ENCODE data around the gene MYL6. TPM values are rescaled to one million over a fixed set of nuclear protein-coding genes. Genes with fewer than 3 reads are reported as not detected.
A peak's percentile ranks its signal among the peaks of the same experiment; 100 is the strongest.

Gene MYL6
- total RNA-seq, 1 experiment from 2014 or later, result 1,181 TPM

DNA sequence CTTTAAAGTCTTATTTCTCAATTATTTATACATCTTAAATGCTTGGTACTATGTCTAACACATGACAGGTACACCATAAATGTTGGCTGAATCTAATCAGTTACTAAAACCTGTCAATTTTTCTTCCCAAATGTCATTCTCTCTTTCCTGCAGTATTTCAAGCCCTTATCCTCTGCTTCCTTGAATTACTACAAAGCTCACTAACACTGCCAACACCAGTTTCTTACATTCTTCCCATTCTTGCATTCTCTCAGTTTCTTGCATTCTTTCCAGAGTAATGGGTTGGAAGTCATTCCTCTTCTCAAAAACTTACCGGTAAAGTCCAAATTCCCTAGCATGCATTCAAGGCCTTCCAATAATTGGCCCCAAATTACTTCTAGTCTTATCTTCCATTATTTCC, 40.7 kb downstream of the MYL6 start:
- no peak overlapping the region for H2AK5ac ChIP-seq (ENCODE audit: insufficient read length, low read length)

More for the DNA sequence above, 40.7 kb downstream of the MYL6 start:
- Histone ChIP-seq H2BK15ac (ENCODE audit: low read depth, low read length) (no peak overlapping the region), H4K20me1 (ENCODE audit: control insufficient read depth, insufficient read depth, insufficient read length) (no peaks in the 10 kb centered on the region), H3K9me3 (ENCODE audit: control insufficient read depth, low read depth, low read length) (no peaks in the 10 kb centered on the region), H4K5ac (ENCODE audit: insufficient read length, low read depth, low read length) (no peak overlapping the region), H3K18ac (ENCODE audit: insufficient read length, low read depth, low read length) (no peak overlapping the region), H3K14ac (ENCODE audit: insufficient read depth, low read length) (no peak overlapping the region), H3K9ac (ENCODE audit: extremely low read depth, insufficient read length, low read length) (no peak overlapping the region), H4K91ac (ENCODE audit: insufficient read length, low read depth, low read length) (no peak overlapping the region), H2BK5ac (ENCODE audit: insufficient read length, low read length) (no peak overlapping the region), H2BK12ac (ENCODE audit: insufficient read length, low read depth, low read length) (no peak overlapping the region), H3K4me2 (ENCODE audit: insufficient read depth, insufficient read length, low read length) (no peak overlapping the region), H2AFZ (ENCODE audit: low read length) (no peak overlapping the region), H3K27ac (ENCODE audit: insufficient read length, low read depth, low read length) (no peak overlapping the region), H3T11ph (ENCODE audit: low read length) (no peak overlapping the region), H3K4me1 (ENCODE audit: insufficient read depth, low read length) (no peaks in the 10 kb centered on the region; the same call in 1 of the 2 replicates), H3K56ac (ENCODE audit: insufficient read length, low read depth, low read length) (no peak overlapping the region), H3K79me2 (ENCODE audit: insufficient read depth, low read length) (no peaks in the 10 kb centered on the region), H3K79me1 (ENCODE audit: insufficient read depth, low read depth, low read length, poor library complexity, severe bottlenecking) (no peaks in the 10 kb centered on the region), H3K27me3 (ENCODE audit: insufficient read depth, low read length) (no peaks in the 10 kb centered on the region), H2BK20ac (ENCODE audit: low read depth, low read length, poor library complexity, severe bottlenecking) (no peak overlapping the region), H2BK120ac (ENCODE audit: low read depth, low read length, poor library complexity, severe bottlenecking) (no peak overlapping the region), H3K4ac (ENCODE audit: low read depth, low read length) (no peak overlapping the region), H4K8ac (replicated peaks; ENCODE audit: insufficient read length, low read depth, low read length) (no peak overlapping the region), H3K23me2 (ENCODE audit: insufficient read length, low read depth, low read length, poor library complexity, severe bottlenecking) (no peaks in the 10 kb centered on the region), H3K23ac (ENCODE audit: insufficient read length, low read depth, low read length) (no peak overlapping the region)
- Mint-ChIP-seq H3K27ac (peak overlapping the region in 1 of 3 experiments; percentile 14; a peak in 2 of 7 replicates), H3K4me3 (no peak overlapping the region), H3K36me3 (ENCODE audit: insufficient read depth in 1 of 3, low read depth in 3 of 3) (peaks cover 4 to 10% (median 5%) of the 10 kb centered on the region in 3 experiments; a peak in 4 of 7 replicates), H3K4me1 (peaks cover 5 to 15% of the 10 kb centered on the region in 2 experiments), H3K9me3 (no peaks in the 10 kb centered on the region), H3K27me3 (ENCODE audit: low read depth) (no peaks in the 10 kb centered on the region)
- TF ChIP-seq, protein P1, sequence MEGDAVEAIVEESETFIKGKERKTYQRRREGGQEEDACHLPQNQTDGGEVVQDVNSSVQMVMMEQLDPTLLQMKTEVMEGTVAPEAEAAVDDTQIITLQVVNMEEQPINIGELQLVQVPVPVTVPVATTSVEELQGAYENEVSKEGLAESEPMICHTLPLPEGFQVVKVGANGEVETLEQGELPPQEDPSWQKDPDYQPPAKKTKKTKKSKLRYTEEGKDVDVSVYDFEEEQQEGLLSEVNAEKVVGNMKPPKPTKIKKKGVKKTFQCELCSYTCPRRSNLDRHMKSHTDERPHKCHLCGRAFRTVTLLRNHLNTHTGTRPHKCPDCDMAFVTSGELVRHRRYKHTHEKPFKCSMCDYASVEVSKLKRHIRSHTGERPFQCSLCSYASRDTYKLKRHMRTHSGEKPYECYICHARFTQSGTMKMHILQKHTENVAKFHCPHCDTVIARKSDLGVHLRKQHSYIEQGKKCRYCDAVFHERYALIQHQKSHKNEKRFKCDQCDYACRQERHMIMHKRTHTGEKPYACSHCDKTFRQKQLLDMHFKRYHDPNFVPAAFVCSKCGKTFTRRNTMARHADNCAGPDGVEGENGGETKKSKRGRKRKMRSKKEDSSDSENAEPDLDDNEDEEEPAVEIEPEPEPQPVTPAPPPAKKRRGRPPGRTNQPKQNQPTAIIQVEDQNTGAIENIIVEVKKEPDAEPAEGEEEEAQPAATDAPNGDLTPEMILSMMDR (conservative IDR thresholded peaks at IDR 0.05), result no peak
- no peak for DNase-seq
- no CpG with 5 or more reads among the region's 1 CpG for WGBS (ENCODE audit: extremely low coverage, insufficient read length, low lambda C conversion rate)
